ENCODE measurements around the gene PLAAT2. TPM values are rescaled to one million over a fixed set of nuclear protein-coding genes. Genes with fewer than 3 reads are reported as not detected.

The PLAAT2 gene
- total and polyA plus RNA-seq, 9 of the 15 experiments (the other 6 are each of a cell fraction or from before 2014, with no cell fraction given), result not detected

DNA sequence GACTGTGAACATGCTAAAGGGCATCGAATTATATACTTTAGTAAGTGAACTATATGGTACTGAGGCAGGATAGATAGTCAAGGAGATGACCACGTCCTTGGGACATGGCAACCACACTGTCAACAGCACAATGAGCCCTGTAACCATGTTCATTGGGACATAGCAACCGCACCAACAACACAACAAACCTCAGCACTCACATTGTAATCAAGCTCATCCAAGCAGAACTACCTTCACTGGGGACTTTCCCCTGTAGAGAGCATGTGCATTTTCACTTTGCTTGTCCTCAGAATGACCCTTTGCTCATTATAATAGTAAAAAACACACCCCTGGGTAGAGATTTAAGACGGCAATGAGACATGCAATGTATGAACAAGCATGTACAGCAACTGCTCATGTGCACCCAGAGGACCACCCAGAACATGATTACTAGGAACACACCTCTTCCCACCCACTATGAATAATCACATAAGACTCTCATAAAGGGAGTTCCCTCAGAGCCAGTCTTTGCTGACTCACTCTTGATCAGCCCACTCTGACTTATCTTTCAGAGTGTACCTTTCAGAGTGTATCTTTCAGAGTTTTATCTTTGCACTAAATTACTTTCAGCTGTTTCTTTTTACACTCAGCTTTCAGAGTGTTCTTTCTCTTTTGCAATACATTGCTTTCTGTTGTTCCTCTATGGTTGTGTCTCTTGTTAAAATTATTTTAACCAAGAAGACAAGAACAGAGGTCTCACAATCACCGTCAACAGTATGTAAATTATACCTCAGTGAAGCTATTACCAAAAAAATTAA lies 4.1 kb upstream of the PLAAT2 start:
- intact Hi-C loops (cut with micrococcal nuclease) (loop anchor here (5.0 kb wide), 1 partner anchor 60 kb away; the partner anchor contains the start of gene LGALS12), in situ Hi-C loops (cut with MboI) (no loop called here)
- H3K9me1 ChIP-seq (ENCODE audit: control insufficient read depth, insufficient read depth, low read length), result no peaks in the 10 kb centered on the region
- peak; percentile 97 for ATAC-seq
- CTCF ChIA-PET (ENCODE audit: low intra/inter-chr PET ratio), result no interaction called here
- H3K27me3 ChIP-seq (ENCODE audit: control insufficient read depth in 2 of 2, insufficient read depth in 2 of 2, low read length in 2 of 2), result no peaks in the 10 kb centered on the region
- H3K79me2 ChIP-seq (ENCODE audit: control insufficient read depth, insufficient read depth, low read length), result no peaks in the 10 kb centered on the region
- POLR2A ChIA-PET, result interaction anchor here (0.6 to 1.6 kb wide), 6 partner anchors 8 to 641 kb away, joined by 3 to 5 read pairs (median 3); no protein-coding TSS in a partner anchor
- peak overlapping the region; percentile 48 for H2AFZ ChIP-seq (ENCODE audit: low read depth, low read length)
- peak; percentile 67 to 90 (median 72) for DNase-seq (ENCODE audit: extremely low read depth in 1 of 4, low spot score in 3 of 4)
- H3K27ac ChIP-seq (ENCODE audit: extremely low read depth, low read depth, low read length), result peak overlapping the region; percentile 75
- peak overlapping the region in 1 of 2 experiments; percentile 38; a peak in 1 of 4 replicates for H3K9ac ChIP-seq (ENCODE audit: insufficient read depth in 1 of 2, low read depth in 2 of 2, low read length in 2 of 2)
- peaks cover 24 to 43% of the 10 kb centered on the region in 2 experiments for H3K4me1 ChIP-seq (replicated peaks in 1 of 2; ENCODE audit: control insufficient read depth in 2 of 2, insufficient read depth in 2 of 2, low read length in 2 of 2)
- H3K9me3 ChIP-seq (replicated peaks; ENCODE audit: control insufficient read depth, insufficient read depth, low read depth, low read length), result no peaks in the 10 kb centered on the region
- FAIRE-seq, result peak; percentile 84
- H4K20me1 ChIP-seq (replicated peaks; ENCODE audit: control insufficient read depth, insufficient read depth, low read length), result no peaks in the 10 kb centered on the region
- peak overlapping the region; percentile 34 for H3K4me2 ChIP-seq (ENCODE audit: insufficient read depth, low read length)
- H3K4me3 ChIP-seq, result no peak overlapping the region
- H3K36me3 ChIP-seq (ENCODE audit: control insufficient read depth, insufficient read depth, low read length), result no peaks in the 10 kb centered on the region
- 2% methylated on average over 5 of the region's 5 CpGs for WGBS (ENCODE audit: insufficient coverage, low coverage, missing lambda C conversion rate)
- BruUV-seq (replicated peaks), result no TSS peak
- TF ChIP-seq ZC3H11A (IDR thresholded peaks at IDR 0.05; ENCODE audit: low read depth, low read length), result no peak
- TF ChIP-seq, protein P1, sequence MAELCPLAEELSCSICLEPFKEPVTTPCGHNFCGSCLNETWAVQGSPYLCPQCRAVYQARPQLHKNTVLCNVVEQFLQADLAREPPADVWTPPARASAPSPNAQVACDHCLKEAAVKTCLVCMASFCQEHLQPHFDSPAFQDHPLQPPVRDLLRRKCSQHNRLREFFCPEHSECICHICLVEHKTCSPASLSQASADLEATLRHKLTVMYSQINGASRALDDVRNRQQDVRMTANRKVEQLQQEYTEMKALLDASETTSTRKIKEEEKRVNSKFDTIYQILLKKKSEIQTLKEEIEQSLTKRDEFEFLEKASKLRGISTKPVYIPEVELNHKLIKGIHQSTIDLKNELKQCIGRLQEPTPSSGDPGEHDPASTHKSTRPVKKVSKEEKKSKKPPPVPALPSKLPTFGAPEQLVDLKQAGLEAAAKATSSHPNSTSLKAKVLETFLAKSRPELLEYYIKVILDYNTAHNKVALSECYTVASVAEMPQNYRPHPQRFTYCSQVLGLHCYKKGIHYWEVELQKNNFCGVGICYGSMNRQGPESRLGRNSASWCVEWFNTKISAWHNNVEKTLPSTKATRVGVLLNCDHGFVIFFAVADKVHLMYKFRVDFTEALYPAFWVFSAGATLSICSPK (IDR thresholded peaks at IDR 0.05; ENCODE audit: borderline replicate concordance), result no peak
- TF ChIP-seq ETV6 (IDR thresholded peaks at IDR 0.05; ENCODE audit: borderline replicate concordance in 1 of 2, low read depth in 2 of 2, low read length in 1 of 2), result no peak
- TF ChIP-seq ETV6 (CRISPR knock-in tag; IDR thresholded peaks at IDR 0.05; ENCODE audit: borderline replicate concordance), result no peak
- TF ChIP-seq POLR2B (IDR thresholded peaks at IDR 0.05; ENCODE audit: low read depth, partially characterized antibody), result no peak
- no peak for TF ChIP-seq CEBPG (CRISPR knock-in tag; IDR thresholded peaks at IDR 0.05)
- peak in 1 of 2 experiments; percentile 56; a peak in 3 of 4 replicates for TF ChIP-seq CEBPG (tag; conservative IDR thresholded peaks at IDR 0.05 in 1 of 2, IDR thresholded peaks at IDR 0.05 in 1 of 2)
- peak; percentile 94 for TF ChIP-seq ARID1B (IDR thresholded peaks at IDR 0.05)
- TF ChIP-seq PML (IDR thresholded peaks at IDR 0.05; ENCODE audit: low read length), result peak; percentile 61; the same call in 1 of the 2 replicates
- no peak for TF ChIP-seq MCM5 (IDR thresholded peaks at IDR 0.05; ENCODE audit: low read depth)
- TF ChIP-seq JUND (IDR thresholded peaks at IDR 0.05; ENCODE audit: borderline replicate concordance, low read depth, low read length), result peak; percentile 90
- TF ChIP-seq JUND (tag; IDR thresholded peaks at IDR 0.05; ENCODE audit: borderline replicate concordance, low read depth, low read length), result peak; percentile 87; the same call in 2 of the 3 replicates
- 0 out of 2 replicates have a peak, but pooled peaks have one; percentile 33 for TF ChIP-seq KAT8 (IDR thresholded peaks at IDR 0.05; ENCODE audit: low read depth)
- TF ChIP-seq ZNF436 (CRISPR knock-in tag; IDR thresholded peaks at IDR 0.05), result no peak
- TF ChIP-seq ZNF134 (CRISPR knock-in tag; conservative IDR thresholded peaks at IDR 0.05), result peak; percentile 86
- TF ChIP-seq HDAC8 (tag; IDR thresholded peaks at IDR 0.05), result no peak
- peak; percentile 64; the same call in 1 of the 2 replicates for TF ChIP-seq CREM (IDR thresholded peaks at IDR 0.05; ENCODE audit: low read depth)
- TF ChIP-seq HSF4 (CRISPR knock-in tag; IDR thresholded peaks at IDR 0.05; ENCODE audit: borderline replicate concordance), result no peak

Measured in K562 (cell line).